ENCODE data around the gene LRCOL1.

Gene LRCOL1

GRCh38 chr12:132562489-132563021 lies 47.8 kb downstream of the LRCOL1 start:
- DNase-seq: no peak

- peak; percentile 0 for DNase-seq
Observed at GRCh38 chr12:132561427-132562156, 48.8 kb downstream of the LRCOL1 start.

- peak; percentile 37 for DNase-seq
Observed at GRCh38 chr12:132560614-132561426, 49.6 kb downstream of the LRCOL1 start.

- DNase-seq: no peak
Observed at GRCh38 chr12:132560364-132560613, 50.1 kb downstream of the LRCOL1 start.

- peak; percentile 26 for DNase-seq
Observed at GRCh38 chr12:132559652-132560363, 50.6 kb downstream of the LRCOL1 start.

- peak; percentile 87 for DNase-seq
Observed at GRCh38 chr12:132558861-132559623, 51.3 kb downstream of the LRCOL1 start.

GRCh38 chr12:132558042-132558856 lies 52.1 kb downstream of the LRCOL1 start:
- peak; percentile 95 for DNase-seq

GRCh38 chr12:132557291-132558015 lies 52.9 kb downstream of the LRCOL1 start:
- DNase-seq: no peak

GRCh38 chr12:132556801-132557200 lies 53.6 kb downstream of the LRCOL1 start:
- no peak for DNase-seq

- no peak for DNase-seq
Observed at GRCh38 chr12:132556216-132556615, 54.2 kb downstream of the LRCOL1 start.

GRCh38 chr12:132555686-132556085 lies 54.7 kb downstream of the LRCOL1 start:
- DNase-seq: no peak

GRCh38 chr12:132554845-132555630 lies 55.3 kb downstream of the LRCOL1 start:
- DNase-seq: peak; percentile 29

Data from GF-D8 (cell line).